Stomach (tissue), 9 donors: Measurements from ENCODE around the gene CREG1. TPM values are rescaled to one million over a fixed set of nuclear protein-coding genes. Genes with fewer than 3 reads are reported as not detected.
"Not testable (repeated sequence)": the region's sequence is repeated elsewhere in the genome, so short reads cannot be mapped to it uniquely, and the experiment has no call there.

ENCODE experiments used
- DNase-seq, 2 donors: peaks; one replicate each; pipeline versions ENCODE4 v3.0.0 to v3.0.0-alpha.2; 2013 to 2019
- H3K27ac ChIP-seq, 5 donors: fragments of 200-600 bp in 4 of 5; sonication (generic) in 4 of 5; one replicate each; pipeline ENCODE4 v1.5.1; 2013 to 2019; ENCODE audit warnings: mild to moderate bottlenecking in 1 of 5, moderate library complexity in 1 of 5
- H3K27me3 ChIP-seq, 3 donors: fragments of 200-600 bp; sonication (generic); one replicate each; pipeline ENCODE4 v1.5.1; 2017 to 2019; ENCODE audit warnings: mixed run types in 1 of 3
- H3K36me3 ChIP-seq, 4 donors: fragments of 200-600 bp; sonication (generic); 1 replicate in 3 of 4; 2 replicates in 1 of 4; pipeline ENCODE4 v1.5.1; 2016 to 2019
- H3K4me1 ChIP-seq, 4 donors: fragments of 200-600 bp; sonication (generic); one replicate each; pipeline ENCODE4 v1.5.1; 2016 to 2019
- H3K4me3 ChIP-seq, 4 donors: fragments of 200-600 bp; sonication (generic) in 3 of 4; one replicate each; pipeline ENCODE4 v1.5.1; 2016 to 2019; ENCODE audit warnings: mild to moderate bottlenecking in 1 of 4
- H3K9me3 ChIP-seq, 4 donors: fragments of 200-600 bp; sonication (generic); one replicate each; pipeline ENCODE4 v1.5.1; 2016 to 2019
- CTCF ChIP-seq, 7 experiments: fragments of 450-650 bp in 4 of 7; fragments of 200-600 bp in 3 of 7; sonication (generic) in 3 of 7; IDR thresholded peaks; one replicate each; pipeline ENCODE4 v1.5.1; 2016 to 2019; ENCODE audit warnings: antibody characterized with exemption in 7 of 7, control low read depth in 2 of 7, mild to moderate bottlenecking in 1 of 7
- EP300 ChIP-seq: sonication (generic); formaldehyde crosslinking; IDR thresholded peaks from one replicate; pipeline ENCODE4 v1.6.1; 2017; ENCODE audit warnings: antibody characterized with exemption
- POLR2A ChIP-seq, 4 donors: fragments of 450-650 bp; IDR thresholded peaks; one replicate each; pipeline ENCODE4 v1.6.1; 2016; ENCODE audit warnings: antibody characterized with exemption in 4 of 4, control low read depth in 2 of 4, mild to moderate bottlenecking in 1 of 4, moderate library complexity in 1 of 4
- POLR2AphosphoS5 ChIP-seq, 3 donors: sonication (generic); formaldehyde crosslinking; IDR thresholded peaks; one replicate each; pipeline ENCODE4 v1.6.1; 2016; ENCODE audit warnings: antibody characterized with exemption in 3 of 3
- WGBS, 5 donors: extraction: QIAGEN DNeasy Blood & Tissue Kit in 3 of 5; methylation state at CpG; one replicate each; pipeline versions ENCODE4 v1.1.5 to v1.1.7; 2013 to 2018; 5-methylcytosine and 5-hydroxymethylcytosine counted together
- intact Hi-C: fragments of 100-400 bp; cut with DNase I; formaldehyde crosslinking; loops from one replicate; pipeline ENCODE4 v1.15.1; 2023; ENCODE audit warnings: low total_unique reads
- polyA plus RNA-seq, 3 donors: library from polyadenylated mRNA; stranded (reverse); fragments of 200-250 nt; gene quantifications; one replicate each; pipeline ENCODE4 v1.2.3, GENCODE V29; 2013
- total RNA-seq, 5 donors: library from RNA; depleted of rRNA; stranded (reverse); fragments of >200 nt; gene quantifications; one replicate each; pipeline versions ENCODE4 v1.1.0 to v1.2.3, GENCODE V29; 2014 to 2016
- donor health status: healthy with polysubstance abuse.
- donor health status: Bipolar disorder and iron deficiency.
- donor health status: healthy.

The CREG1 gene
- total and polyA plus RNA-seq, 8 donors = 44.6 to 120 (median 78.3) TPM

- no peak overlapping the region for H3K27ac ChIP-seq
- no peaks in the 10 kb centered on the region for H3K4me1 ChIP-seq
- TF ChIP-seq CTCF (IDR thresholded peaks at IDR 0.05) (no peak), POLR2A (IDR thresholded peaks at IDR 0.05) (no peak), EP300 (no peak), POLR2AphosphoS5 (IDR thresholded peaks at IDR 0.05) (no peak)
- intact Hi-C loops = no loop called here
- H3K27me3 ChIP-seq = peaks cover 0 to 22% (median 0%) of the 10 kb centered on the region in 3 donors
- DNase-seq = no peak
- no peak overlapping the region for H3K4me3 ChIP-seq
- no peaks in the 10 kb centered on the region for H3K9me3 ChIP-seq
- H3K36me3 ChIP-seq = no peaks in the 10 kb centered on the region
- 78 to 89% (median 80%) methylated on average over 13 of the region's 13 CpGs for WGBS, 5 donors
These were observed 22.1 kb upstream of the CREG1 start for GRCh38 chr1:167575649-167576048.

- 38 to 58% (median 52%) methylated on average over 2 of the region's 2 CpGs for WGBS, 5 donors
- no peaks in the 10 kb centered on the region for H3K4me1 ChIP-seq
These were observed 19.5 kb upstream of the CREG1 start for GRCh38 chr1:167573035-167573434.

GRCh38 chr1:167570712-167571111 lies 17.1 kb upstream of the CREG1 start:
- 83 to 91% (median 86%) methylated on average over 6 of the region's 6 CpGs for WGBS, 5 donors
- peaks cover 0 to 22% (median 0%) of the 10 kb centered on the region in 3 donors for H3K27me3 ChIP-seq
- H3K9me3 ChIP-seq, H3K4me3 ChIP-seq, DNase-seq, H3K27ac ChIP-seq, H3K36me3 ChIP-seq, intact Hi-C loops, H3K4me1 ChIP-seq: not testable (repeated sequence)

More at GRCh38 chr1:167573035-167573434, 19.5 kb upstream of the CREG1 start:
- no peak for DNase-seq
- Histone ChIP-seq H3K27ac (no peak overlapping the region), H3K9me3 (no peaks in the 10 kb centered on the region), H3K4me3 (no peak overlapping the region), H3K27me3 (peaks cover 0 to 22% (median 0%) of the 10 kb centered on the region in 3 donors), H3K36me3 (no peaks in the 10 kb centered on the region)
- TF ChIP-seq CTCF (IDR thresholded peaks at IDR 0.05) (no peak), POLR2A (IDR thresholded peaks at IDR 0.05) (no peak), POLR2AphosphoS5 (IDR thresholded peaks at IDR 0.05) (no peak), EP300 (no peak)
- intact Hi-C loops = no loop called here

GRCh38 chr1:167567663-167568062 lies 14.1 kb upstream of the CREG1 start:
- intact Hi-C loops = no loop called here

More at GRCh38 chr1:167567663-167568062, 14.1 kb upstream of the CREG1 start:
- H3K27me3 ChIP-seq = peaks cover 0 to 10% (median 0%) of the 10 kb centered on the region in 3 donors
- H3K9me3 ChIP-seq = no peaks in the 10 kb centered on the region
- TF ChIP-seq POLR2A (IDR thresholded peaks at IDR 0.05) (no peak), EP300 (no peak), POLR2AphosphoS5 (IDR thresholded peaks at IDR 0.05) (no peak), CTCF (IDR thresholded peaks at IDR 0.05) (no peak)
- peaks cover 0 to 12% (median 0%) of the 10 kb centered on the region in 4 donors for H3K4me1 ChIP-seq
- no peaks in the 10 kb centered on the region for H3K36me3 ChIP-seq
- WGBS, 5 donors = 76 to 89% (median 83%) methylated on average over 5 of the region's 5 CpGs
- no peak overlapping the region for H3K4me3 ChIP-seq
- DNase-seq = no peak
- no peak overlapping the region for H3K27ac ChIP-seq
